HEK293T (cell line): Measurements from ENCODE around the gene TRIM28.

ENCODE experiments used
- ARNT ChIP-seq: fragments of 450-650 bp; IDR thresholded peaks from 2 replicates; pipeline ENCODE4 v1.6.1; 2017; ENCODE audit warnings: mild to moderate bottlenecking
- BHLHE40 ChIP-seq: fragments of 450-650 bp; IDR thresholded peaks from 2 replicates; pipeline ENCODE4 v1.6.1; 2016; ENCODE audit warnings: mild to moderate bottlenecking, moderate library complexity, borderline replicate concordance
- SUZ12 ChIP-seq: fragments of 450-650 bp; IDR thresholded peaks from 2 replicates; pipeline ENCODE4 v1.6.1; 2016; ENCODE audit warnings: mild to moderate bottlenecking

DNA sequence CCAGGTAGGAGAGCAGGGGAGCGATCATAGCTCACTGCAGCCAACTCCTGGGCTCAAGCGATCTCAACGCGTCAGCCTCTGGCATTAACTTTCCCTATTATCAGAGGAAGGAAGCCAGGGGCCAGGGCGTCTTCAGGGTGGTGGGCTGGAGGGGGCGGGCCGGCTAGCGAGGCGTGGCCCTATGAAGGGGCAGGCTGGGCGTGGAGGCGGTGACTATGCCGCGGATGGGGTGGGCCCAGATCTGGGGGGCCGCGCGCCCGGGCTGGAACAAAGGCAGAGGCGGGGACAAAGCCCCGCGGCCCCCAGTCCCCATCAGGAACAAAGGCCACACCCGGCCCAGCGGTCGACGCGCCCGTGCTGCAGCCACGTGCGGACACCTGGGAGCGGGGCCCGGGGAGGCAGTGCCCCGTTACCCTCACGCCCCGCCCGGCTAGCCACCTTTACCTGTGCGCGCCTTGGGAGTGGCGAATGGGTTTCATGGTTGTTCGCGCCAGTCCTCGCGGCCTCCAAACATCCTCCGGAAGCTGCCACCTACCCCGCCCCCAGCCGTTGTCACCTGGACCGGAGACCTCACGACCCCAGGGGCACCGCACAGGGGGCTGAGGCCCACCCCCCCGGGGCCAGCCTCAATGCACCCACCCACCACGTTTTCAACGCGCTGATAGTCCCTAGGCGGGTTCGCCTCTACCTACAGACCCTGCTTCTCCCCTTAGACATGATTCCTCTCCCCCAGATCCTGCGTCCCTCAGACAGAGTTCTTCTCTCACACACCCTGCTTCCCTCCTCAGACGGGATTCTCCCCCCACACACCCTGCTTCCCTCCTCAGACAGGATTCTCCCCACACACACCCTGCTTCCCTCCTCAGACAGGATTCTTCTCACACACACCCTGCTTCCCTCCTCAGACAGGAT is 5.4 kb upstream of the TRIM28 start:
- TF ChIP-seq ARNT = no peak
- no peak for TF ChIP-seq BHLHE40
- no peak for TF ChIP-seq SUZ12
